ENCODE results near the gene TTC13. TPM values are rescaled to one million over a fixed set of nuclear protein-coding genes. Genes with fewer than 3 reads are reported as not detected.

The TTC13 gene
- total and polyA plus RNA-seq, 10 of the 15 experiments (the other 5 are each of a cell fraction or from before 2014, with no cell fraction given): 5.8 to 30.8 (median 18.5) TPM

GRCh38 chr1:230898144-230898543, 80.5 kb downstream of the TTC13 start (continued):
- no peak for TF ChIP-seq ZBTB11 (CRISPR knock-in tag; IDR thresholded peaks at IDR 0.05)
- TF ChIP-seq SIX5 (IDR thresholded peaks at IDR 0.05; ENCODE audit: low read depth, low read length, severe bottlenecking): no peak
- TF ChIP-seq ZNF24 (IDR thresholded peaks at IDR 0.05): no peak
- TF ChIP-seq MEF2B (IDR thresholded peaks at IDR 0.05; ENCODE audit: partially characterized antibody, poor library complexity, severe bottlenecking): no peak
- TF ChIP-seq ATF3 (IDR thresholded peaks at IDR 0.05; ENCODE audit: borderline replicate concordance, extremely low read depth, low read depth, low read length): no peak
- no peak for TF ChIP-seq SPI1 (IDR thresholded peaks at IDR 0.05; ENCODE audit: borderline replicate concordance, insufficient read depth, low read depth, low read length)
- no peak for TF ChIP-seq BHLHE40 (IDR thresholded peaks at IDR 0.05; ENCODE audit: borderline replicate concordance in 1 of 2, low read depth in 2 of 2, low read length in 1 of 2)
- TF ChIP-seq MTA2 (IDR thresholded peaks at IDR 0.05; ENCODE audit: low read depth): no peak

GRCh38 chr1:230896779-230897178, 81.9 kb downstream of the TTC13 start:
- no TSS peak for BruUV-seq (replicated peaks)
- TF ChIP-seq EED (IDR thresholded peaks at IDR 0.05; ENCODE audit: low read depth) (no peak), GABPA (IDR thresholded peaks at IDR 0.05; ENCODE audit: low read depth) (no peak), EP300 (IDR thresholded peaks at IDR 0.05; ENCODE audit: borderline replicate concordance in 1 of 2, control insufficient read depth in 1 of 2, low read depth in 2 of 2, low read length in 2 of 2) (no peak), ZNF207 (IDR thresholded peaks at IDR 0.05; ENCODE audit: borderline replicate concordance) (no peak), ASH2L (IDR thresholded peaks at IDR 0.05; ENCODE audit: borderline replicate concordance, low read depth) (no peak), CHD2 (IDR thresholded peaks at IDR 0.05; ENCODE audit: borderline replicate concordance, low read depth, low read length) (no peak), HDAC6 (IDR thresholded peaks at IDR 0.05; ENCODE audit: unreplicated experiment) (no peak), STAT1 (conservative IDR thresholded peaks at IDR 0.05) (no peak)

More at GRCh38 chr1:230896779-230897178, 81.9 kb downstream of the TTC13 start:
- Histone ChIP-seq H3K4me3 (no peak overlapping the region), H2AFZ (ENCODE audit: control insufficient read depth, low read depth, low read length) (no peak overlapping the region), H3K27me3 (replicated peaks in 1 of 2; ENCODE audit: control insufficient read depth in 2 of 2, insufficient read depth in 2 of 2, low read length in 1 of 2) (no peaks in the 10 kb centered on the region), H3K4me2 (ENCODE audit: control insufficient read depth, insufficient read depth) (no peak overlapping the region), H3K27ac (ENCODE audit: control insufficient read depth, insufficient read depth) (no peak overlapping the region), H3K36me3 (ENCODE audit: control insufficient read depth in 2 of 2, insufficient read depth in 2 of 2, low read length in 1 of 2) (no peaks in the 10 kb centered on the region), H3K9ac (ENCODE audit: control insufficient read depth, insufficient read depth, low read length) (no peak overlapping the region), H3K9me3 (replicated peaks; ENCODE audit: control insufficient read depth, insufficient read depth, low read length) (no peaks in the 10 kb centered on the region), H4K20me1 (ENCODE audit: control insufficient read depth, insufficient read depth) (no peaks in the 10 kb centered on the region), H3K79me2 (ENCODE audit: control insufficient read depth, insufficient read depth, low read length) (no peaks in the 10 kb centered on the region), H3K4me1 (ENCODE audit: control insufficient read depth, insufficient read depth, low read length) (no peaks in the 10 kb centered on the region)
- intact Hi-C loops (cut with micrococcal nuclease; ENCODE audit: unreplicated experiment): no loop called here
- DNase-seq (ENCODE audit: low read depth, low spot score) (no peak), ATAC-seq (no peak), FAIRE-seq (no peak)
- 0% methylated on average over 1 of the region's 1 CpG for WGBS (ENCODE audit: insufficient coverage, insufficient replicate concordance, low lambda C conversion rate, missing lambda C conversion rate)
- ChIA-PET POLR2A (no interaction called here), RAD21 (ENCODE audit: unreplicated experiment) (no interaction called here), SMC1A (ENCODE audit: uncharacterized antibody, unreplicated experiment) (interaction anchor here (0.9 to 1.0 kb wide), 2 partner anchors 12 to 548 kb away, joined by 3 to 5 read pairs; no protein-coding TSS in a partner anchor), CTCF (no interaction called here)
- in situ Hi-C loops (cut with MboI): no loop called here

Data from GM12878 (cell line).